ENCODE data around the gene MAP2K3.

DNA sequence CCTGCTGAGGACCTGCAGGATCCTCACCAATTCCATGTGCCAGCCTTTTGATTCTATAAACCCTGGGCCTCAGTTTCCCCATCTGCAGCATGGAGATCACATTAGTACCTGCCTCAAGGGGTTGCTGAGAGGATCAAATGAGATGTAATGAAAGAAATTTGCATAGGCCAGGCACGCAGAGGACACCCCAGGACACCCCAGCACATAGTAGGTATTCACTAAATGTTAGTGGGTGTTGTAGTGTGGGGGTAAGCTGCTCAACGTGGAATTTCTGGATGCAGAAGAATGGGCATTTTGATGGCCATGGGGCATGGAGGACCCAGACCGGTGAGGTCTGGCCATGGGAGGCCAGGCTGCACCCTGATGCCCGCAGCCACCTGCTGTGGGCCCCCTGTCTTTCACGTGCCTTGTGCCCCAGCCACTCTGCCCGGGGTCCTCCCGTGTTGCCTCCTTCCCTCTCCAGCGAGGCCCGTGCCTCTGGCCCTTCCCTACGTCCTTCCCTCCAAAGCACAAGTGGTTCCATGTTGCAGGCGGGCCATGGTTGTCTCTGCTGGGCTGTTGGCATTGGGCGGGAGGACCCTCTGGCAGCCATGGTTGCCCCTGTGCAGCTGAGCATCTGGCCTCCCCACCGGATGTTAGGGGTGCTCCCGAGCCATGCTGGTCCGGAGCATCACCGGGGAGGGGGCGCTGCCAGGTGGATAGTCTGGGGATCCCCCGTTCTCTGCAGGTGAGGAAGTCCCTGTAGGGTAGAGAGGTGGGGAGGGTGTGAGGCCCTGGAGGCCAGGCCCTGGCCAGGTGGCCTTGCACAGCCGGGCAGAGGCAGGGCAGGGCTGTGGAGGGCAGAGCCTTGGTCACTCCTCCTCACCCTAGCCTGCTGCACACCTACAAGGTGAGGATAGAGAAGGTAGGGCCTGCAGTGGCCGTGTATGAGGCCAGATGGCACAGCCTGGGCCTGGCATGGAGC, 8.6 kb downstream of the MAP2K3 start:
- TF ChIP-seq, protein P1, sequence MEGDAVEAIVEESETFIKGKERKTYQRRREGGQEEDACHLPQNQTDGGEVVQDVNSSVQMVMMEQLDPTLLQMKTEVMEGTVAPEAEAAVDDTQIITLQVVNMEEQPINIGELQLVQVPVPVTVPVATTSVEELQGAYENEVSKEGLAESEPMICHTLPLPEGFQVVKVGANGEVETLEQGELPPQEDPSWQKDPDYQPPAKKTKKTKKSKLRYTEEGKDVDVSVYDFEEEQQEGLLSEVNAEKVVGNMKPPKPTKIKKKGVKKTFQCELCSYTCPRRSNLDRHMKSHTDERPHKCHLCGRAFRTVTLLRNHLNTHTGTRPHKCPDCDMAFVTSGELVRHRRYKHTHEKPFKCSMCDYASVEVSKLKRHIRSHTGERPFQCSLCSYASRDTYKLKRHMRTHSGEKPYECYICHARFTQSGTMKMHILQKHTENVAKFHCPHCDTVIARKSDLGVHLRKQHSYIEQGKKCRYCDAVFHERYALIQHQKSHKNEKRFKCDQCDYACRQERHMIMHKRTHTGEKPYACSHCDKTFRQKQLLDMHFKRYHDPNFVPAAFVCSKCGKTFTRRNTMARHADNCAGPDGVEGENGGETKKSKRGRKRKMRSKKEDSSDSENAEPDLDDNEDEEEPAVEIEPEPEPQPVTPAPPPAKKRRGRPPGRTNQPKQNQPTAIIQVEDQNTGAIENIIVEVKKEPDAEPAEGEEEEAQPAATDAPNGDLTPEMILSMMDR (IDR thresholded peaks at IDR 0.05): no peak
- TF ChIP-seq POLR2A (IDR thresholded peaks at IDR 0.05): no peak

All from adrenal gland (tissue), 5 donors.